Erythroblast (primary cell): ENCODE data around the gene HMGCR.
A peak's percentile ranks its signal among the peaks of the same experiment; 100 is the strongest.

Experiments
- DNase-seq, 2 experiments: peaks; one replicate each; lab custom pipeline; 2025; lab: John Stamatoyannopoulos, UW
- GATA1 ChIP-seq: IDR thresholded peaks from 2 replicates; pipeline ENCODE4 v1.6.1; 2011; ENCODE audit warnings: low read depth, mild to moderate bottlenecking, control low read depth, low read length, moderate library complexity
- POLR2A ChIP-seq: IDR thresholded peaks from 2 replicates; pipeline ENCODE4 v1.6.1; 2011; ENCODE audit warnings: mild to moderate bottlenecking, low read length

The HMGCR gene

DNA sequence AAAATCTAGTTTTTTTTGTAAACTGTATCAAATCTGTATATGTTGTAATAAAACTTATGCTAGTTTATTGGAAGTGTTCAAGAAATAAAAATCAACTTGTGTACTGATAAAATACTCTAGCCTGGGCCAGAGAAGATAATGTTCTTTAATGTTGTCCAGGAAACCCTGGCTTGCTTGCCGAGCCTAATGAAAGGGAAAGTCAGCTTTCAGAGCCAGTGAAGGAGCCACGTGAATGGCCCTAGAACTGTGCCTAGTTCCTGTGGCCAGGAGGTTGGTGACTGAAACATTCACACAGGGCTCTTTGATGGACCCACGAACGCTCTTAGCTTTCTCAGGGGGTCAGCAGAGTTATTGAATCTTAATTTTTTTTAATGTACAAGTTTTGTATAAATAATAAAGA is 24.3 kb downstream of the HMGCR start:
- no peak for DNase-seq
- TF ChIP-seq GATA1, result no peak
- no peak for TF ChIP-seq POLR2A

DNA sequence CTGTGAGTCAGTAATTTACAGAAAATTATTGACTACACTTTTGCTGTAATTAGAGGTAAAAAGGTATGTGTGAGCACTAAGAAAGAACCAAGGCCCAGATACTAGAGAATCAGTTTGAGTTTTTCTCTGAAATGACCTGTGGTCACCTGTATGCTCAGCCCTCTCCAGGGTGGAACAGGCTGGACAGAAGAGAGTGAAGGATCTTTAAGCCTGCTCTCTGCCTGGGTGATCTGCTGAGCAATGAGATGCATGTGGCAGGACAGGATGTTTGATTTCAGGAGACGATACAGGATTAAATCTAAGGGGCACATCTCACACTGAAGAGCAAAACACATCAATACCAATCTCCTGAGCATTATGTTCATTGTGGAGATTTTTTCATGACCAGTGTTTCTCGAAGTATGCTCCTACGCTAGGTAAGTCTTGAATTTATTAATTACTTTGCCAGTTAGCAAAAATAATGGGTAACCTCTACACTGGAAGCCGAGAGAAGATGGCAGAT is 25.5 kb downstream of the HMGCR start:
- no peak for DNase-seq
- TF ChIP-seq POLR2A (no peak), GATA1 (no peak)

DNA sequence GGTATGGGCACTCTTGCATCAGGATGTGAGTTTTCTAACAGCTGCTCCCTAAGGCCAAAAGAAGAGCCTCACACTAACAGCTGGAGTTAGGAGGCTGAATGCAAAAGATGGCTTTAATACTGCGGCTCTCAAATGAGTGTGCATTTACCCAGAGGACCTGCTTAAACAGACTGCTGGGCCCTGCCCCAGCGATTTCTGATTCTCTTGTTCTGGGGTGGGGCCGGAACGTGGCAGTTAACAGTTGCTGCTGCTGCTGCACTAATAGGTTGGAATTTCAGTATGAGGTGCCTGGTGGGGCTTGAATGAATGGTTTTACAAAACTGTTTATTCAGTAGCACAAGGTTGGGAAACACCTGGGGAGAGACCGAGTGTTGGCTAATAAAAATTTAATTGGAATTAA is 26.1 kb downstream of the HMGCR start:
- no peak for DNase-seq
- TF ChIP-seq GATA1 (no peak), POLR2A (no peak)

DNA sequence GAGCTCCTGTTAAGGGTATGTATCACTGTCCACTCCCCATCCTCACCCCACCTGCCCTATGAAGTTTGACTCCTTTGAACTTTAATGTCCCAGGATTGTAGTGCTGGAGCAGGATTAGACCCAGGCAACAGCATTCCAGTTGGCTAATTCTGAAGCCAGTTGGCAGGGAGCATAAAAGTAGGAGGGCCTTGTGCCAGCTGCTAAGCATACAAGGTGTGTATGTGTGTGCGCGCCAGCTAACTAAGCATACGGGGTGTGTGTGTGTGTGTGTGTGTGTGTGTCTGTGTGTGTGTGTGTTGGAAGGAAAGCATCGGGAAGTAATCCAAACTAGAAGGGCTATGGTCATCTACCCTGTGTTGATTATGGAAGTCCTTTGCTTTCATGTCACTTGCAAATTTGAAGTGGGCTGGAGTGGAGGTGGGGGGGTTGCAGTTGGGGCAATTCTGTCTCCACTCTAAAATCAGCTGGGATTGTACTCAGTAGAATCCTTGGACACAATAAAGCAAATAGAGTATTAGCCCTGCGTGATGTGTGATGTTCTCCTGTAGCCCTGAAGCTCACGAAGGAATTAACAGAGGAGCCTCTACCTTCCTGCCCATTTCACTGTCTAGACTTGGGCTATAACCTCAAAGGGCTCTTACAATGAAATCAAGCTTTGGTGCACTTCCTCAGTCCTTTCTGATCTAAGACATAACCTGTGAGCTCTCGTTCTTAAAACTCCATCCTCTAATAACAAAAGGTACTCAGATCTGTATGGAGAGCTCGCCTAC is 26.9 kb downstream of the HMGCR start:
- DNase-seq, result no peak
- TF ChIP-seq POLR2A (no peak), GATA1 (no peak)

DNA sequence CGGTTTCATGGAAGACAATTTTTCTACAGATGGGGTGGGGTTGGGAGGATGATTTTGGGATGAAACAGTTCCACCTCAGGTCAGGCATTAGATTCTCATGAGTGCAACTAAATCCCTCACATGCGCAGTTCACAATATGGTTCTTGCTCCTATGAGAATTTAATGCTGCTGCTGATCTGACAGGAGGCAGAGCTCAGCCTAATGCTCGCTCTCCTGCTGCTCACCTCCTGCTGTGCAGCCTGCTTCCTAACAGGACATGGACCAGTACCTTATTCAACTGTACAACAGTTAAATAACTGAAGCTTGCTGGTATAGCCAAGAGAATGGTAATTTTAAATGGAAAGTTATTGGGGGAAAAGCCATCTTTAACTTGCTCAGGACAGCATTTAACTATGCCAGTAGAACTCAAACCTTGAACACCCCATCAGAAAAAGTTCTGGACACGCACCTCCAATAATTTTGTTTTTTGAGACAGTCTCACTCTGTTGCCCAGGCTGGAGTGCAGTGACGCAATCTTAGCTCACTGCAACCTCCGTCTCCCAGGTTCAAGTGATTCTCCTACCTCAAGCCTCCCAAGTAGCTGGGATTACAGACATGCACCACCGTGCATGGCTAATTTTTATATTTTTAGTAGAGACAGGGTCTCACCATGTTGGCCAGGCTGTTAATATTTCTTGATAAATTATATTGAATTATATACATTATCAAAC is 27.7 kb downstream of the HMGCR start:
- TF ChIP-seq GATA1, result no peak
- no peak for TF ChIP-seq POLR2A
- no peak for DNase-seq

DNA sequence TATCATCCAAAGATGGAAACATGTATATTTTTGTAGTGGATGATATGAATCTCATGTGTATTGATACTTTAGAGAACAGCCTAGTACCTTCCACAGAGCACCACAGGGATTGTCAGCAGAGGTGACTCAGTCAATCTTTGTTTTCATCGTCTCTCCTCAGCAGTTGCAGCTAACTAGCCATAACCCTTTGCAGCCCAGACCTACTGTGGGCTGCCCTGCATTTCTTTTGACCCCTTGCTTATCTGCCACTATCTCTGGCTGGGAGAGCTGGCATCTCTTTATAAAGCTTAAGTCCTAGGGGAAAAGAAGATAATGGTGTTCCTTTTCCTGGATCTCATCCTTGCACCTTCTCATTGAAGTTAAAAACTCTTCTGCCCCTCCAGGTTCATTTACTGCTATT is 28.7 kb downstream of the HMGCR start:
- DNase-seq, result no peak
- no peak for TF ChIP-seq POLR2A
- TF ChIP-seq GATA1, result no peak

DNA sequence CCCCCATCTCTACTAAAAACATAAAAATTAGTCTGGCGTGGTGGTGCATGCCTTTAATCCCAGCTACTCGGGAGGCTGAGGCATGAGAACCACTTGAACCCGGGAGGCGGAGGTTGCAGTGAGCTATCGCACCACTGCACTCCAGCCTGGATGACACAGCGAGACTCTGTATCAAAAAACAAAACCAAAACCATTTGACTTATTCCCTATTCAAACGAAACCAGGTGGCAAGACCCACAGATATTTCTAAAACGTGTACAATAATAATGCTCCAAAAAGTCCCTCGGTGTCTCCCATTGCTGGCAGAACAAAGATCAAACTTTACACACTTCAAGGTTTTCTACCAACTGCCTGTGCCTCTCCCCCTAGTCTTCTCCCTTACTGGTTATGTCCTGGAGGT is 29.8 kb downstream of the HMGCR start:
- TF ChIP-seq GATA1 (no peak), POLR2A (no peak)
- no peak for DNase-seq

DNA sequence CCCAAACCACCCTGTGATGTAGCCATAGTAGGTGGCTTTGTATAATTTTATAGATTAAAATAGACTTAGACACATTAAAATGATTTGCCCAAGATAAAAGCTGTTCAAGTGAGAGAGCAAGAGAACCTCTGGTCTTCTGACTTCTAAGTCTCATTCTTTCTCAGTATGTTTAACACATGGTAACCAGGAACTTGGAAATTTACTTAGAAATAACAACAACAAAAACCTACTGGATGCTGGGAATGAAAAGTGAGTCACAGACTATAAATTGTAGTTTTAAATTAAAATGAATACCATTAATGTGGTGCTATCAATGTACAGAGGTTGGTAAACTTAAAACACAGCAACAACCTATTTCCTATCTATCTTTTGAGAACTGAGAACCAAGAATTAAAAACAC is 30.4 kb downstream of the HMGCR start:
- no peak for TF ChIP-seq POLR2A
- TF ChIP-seq GATA1, result no peak
- DNase-seq, result no peak

DNA sequence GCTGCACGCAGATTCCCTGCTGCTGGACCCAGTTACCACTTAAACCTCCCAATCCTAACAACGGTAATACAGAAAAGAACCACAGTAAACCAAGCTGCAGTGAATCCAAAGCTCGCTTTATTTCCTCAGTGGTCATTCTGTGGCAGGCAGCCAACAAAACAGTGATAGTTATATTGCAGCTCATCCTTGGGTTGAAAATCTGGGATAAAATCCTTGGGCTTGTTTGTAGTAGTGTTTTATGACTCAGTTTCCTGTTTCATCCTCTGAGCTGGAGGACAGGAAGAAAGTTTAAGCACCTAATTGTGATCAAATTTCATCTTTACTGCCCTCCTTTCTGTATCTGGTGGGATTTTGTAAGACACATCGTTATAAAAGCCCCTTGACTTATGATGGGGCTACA is 31.4 kb downstream of the HMGCR start:
- no peak for TF ChIP-seq POLR2A
- no peak for TF ChIP-seq GATA1
- no peak for DNase-seq

DNA sequence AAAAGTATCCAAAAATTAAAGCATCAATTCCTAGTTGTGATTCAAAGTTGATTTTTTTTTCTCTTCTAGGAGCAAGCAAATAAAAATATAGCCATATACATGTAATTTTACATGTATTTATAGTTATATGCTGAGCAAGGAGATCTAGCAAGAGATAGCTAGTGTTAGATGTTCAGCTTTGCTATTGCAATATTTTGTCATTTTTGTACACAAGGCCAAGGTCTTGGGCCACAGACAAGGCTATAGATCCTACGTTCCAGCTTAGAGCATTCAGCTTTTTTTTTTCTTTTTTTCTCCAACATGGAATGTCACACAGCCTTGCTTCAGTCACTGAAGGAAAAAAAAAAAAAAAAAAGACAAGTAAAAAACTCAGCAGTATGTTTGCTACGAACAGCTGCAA is 36.8 kb downstream of the HMGCR start:
- TF ChIP-seq POLR2A (no peak), GATA1 (no peak)
- no peak for DNase-seq

DNA sequence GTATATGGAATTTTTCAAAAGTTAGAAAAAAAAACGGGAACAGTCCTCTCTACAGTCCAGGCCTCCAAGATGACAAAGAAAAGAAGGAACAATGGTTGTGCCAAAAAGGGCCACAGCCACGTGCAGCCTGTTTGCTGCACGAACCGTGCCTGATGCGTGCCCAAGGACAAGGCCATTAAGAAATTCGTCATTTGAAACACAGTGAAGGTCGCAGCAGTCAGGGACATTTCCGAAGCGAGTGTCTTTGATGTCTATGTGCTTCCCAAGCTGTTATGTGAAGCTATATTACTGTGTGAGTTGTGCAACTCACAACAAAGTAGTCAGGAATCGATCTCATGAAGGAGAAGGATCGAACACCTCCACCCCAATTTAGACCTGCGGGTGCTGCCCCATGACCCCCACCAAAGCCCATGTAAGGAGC is 37.4 kb downstream of the HMGCR start:
- no peak for DNase-seq
- no peak for TF ChIP-seq POLR2A
- TF ChIP-seq GATA1, result no peak

DNA sequence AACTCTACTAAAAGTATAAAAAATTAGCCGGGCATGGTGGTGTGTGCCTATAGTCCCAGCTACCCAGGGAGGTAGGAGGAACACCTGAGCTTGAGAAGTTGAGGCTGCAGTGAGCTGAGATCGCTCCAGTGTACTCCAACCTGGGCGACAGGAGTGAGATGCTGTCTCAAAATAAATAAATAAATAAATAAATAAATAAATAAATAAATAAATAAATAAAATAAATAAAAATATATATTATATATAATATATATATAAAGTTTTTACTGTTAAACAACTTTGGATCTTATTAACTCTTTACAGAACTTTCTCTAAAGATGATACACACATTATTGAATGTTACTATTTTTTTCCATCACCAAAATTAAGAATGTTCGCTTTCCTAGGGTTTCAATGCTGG is 38.4 kb downstream of the HMGCR start:
- TF ChIP-seq GATA1 (no peak), POLR2A (no peak)
- no peak for DNase-seq

DNA sequence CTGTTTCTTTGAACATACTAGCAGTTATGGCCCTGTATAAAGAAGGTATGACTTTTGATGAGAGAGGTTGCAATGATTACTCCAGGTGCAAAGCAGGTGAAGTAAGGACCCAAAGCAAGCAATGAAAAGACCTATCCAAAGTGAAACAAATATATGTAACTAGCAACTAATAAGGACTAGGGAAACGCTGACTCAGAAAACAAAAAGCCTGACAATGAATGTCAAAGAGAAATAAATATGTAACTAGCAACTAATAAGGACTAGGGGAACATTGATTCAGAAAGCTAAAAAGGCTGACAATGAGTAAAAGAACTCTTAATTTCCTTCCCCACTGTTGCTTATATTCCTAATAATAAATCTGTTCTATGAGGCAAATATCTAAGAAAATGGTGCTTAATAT is 43.1 kb downstream of the HMGCR start:
- no peak for DNase-seq
- TF ChIP-seq POLR2A (no peak), GATA1 (no peak)

DNA sequence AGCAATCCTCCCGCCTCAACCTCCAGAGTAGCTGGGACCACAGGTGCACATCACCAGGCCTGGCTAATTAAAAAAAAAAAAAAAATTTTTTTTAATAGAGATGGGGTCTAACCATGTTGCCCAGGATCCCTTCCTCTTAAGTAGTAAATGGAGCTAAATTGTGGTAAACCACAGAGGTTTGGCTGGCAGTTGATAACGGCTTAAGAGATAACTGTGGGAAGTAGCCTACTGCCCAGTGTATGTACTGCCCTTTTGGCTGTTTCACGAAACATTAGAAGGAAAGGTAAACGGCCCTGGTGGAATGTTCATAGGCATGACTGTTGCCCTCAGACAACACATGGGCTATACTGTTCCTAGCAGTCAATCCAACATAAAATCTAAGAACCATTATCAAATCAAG is 44.4 kb downstream of the HMGCR start:
- DNase-seq, result peak; percentile 44 to 75
- TF ChIP-seq POLR2A (no peak), GATA1 (no peak)
